ENCODE measurements around the gene CACNA2D3. TPM values are rescaled to one million over a fixed set of nuclear protein-coding genes. Genes with fewer than 3 reads are reported as not detected.

The CACNA2D3 gene
- polyA plus RNA-seq, 3 donors: 8.3 to 21.5 (median 10.4) TPM

DNA sequence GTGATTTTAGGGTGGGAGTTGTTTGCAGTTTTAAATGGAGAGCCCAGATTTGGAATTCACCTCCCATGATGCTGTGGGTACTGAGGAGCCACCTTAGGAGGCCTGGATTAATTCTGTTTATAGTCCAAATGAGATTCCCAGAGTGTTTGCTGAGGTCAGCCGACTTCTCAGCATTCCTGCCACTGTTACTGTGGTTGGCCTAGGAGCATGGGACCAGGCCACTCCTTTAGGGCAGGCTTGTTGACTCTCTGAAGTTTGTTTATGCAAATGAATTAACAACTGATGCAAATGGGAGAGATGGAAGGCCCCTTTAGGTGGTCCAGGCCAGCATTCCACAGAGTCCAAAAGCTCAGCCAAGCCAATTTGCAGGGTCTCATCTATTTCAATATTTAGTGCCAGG lies 46.1 kb downstream of the CACNA2D3 start:
- H3K79me2 ChIP-seq (ENCODE audit: insufficient read depth, low read length): no peaks in the 10 kb centered on the region
- TF ChIP-seq, protein P1, sequence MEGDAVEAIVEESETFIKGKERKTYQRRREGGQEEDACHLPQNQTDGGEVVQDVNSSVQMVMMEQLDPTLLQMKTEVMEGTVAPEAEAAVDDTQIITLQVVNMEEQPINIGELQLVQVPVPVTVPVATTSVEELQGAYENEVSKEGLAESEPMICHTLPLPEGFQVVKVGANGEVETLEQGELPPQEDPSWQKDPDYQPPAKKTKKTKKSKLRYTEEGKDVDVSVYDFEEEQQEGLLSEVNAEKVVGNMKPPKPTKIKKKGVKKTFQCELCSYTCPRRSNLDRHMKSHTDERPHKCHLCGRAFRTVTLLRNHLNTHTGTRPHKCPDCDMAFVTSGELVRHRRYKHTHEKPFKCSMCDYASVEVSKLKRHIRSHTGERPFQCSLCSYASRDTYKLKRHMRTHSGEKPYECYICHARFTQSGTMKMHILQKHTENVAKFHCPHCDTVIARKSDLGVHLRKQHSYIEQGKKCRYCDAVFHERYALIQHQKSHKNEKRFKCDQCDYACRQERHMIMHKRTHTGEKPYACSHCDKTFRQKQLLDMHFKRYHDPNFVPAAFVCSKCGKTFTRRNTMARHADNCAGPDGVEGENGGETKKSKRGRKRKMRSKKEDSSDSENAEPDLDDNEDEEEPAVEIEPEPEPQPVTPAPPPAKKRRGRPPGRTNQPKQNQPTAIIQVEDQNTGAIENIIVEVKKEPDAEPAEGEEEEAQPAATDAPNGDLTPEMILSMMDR (IDR thresholded peaks at IDR 0.05): no peak
- H4K20me1 ChIP-seq (ENCODE audit: insufficient read depth, low read length): no peaks in the 10 kb centered on the region
- Mint-ChIP-seq H3K27ac (no peak overlapping the region), H3K4me1 (no peaks in the 10 kb centered on the region), H3K9me3 (peaks cover 0 to 2% (median 0%) of the 10 kb centered on the region in 7 donors), H3K4me3 (no peak overlapping the region), H3K36me3 (no peaks in the 10 kb centered on the region), H3K27me3 (ENCODE audit: low read depth in 3 of 3) (peaks cover 2 to 6% (median 2%) of the 10 kb centered on the region in 3 donors)
- no peak for DNase-seq
- H3K36me3 ChIP-seq (replicated peaks in 1 of 2; ENCODE audit: control insufficient read depth in 1 of 2, insufficient read depth in 2 of 2, low read length in 2 of 2): no peaks in the 10 kb centered on the region
- H3K27ac ChIP-seq (ENCODE audit: low read depth in 1 of 2, low read length in 2 of 2): no peak overlapping the region
- intact Hi-C loops (cut with micrococcal nuclease): no loop called here
- 83% methylated on average over 1 of the region's 1 CpG for WGBS (ENCODE audit: insufficient coverage)
- no peak overlapping the region for H3K9ac ChIP-seq (ENCODE audit: insufficient read depth, low read length, poor library complexity, severe bottlenecking)
- H2AFZ ChIP-seq (ENCODE audit: insufficient read depth, low read depth, low read length, poor library complexity, severe bottlenecking): no peak overlapping the region
- no peak overlapping the region for H3K4me2 ChIP-seq (replicated peaks; ENCODE audit: extremely low read depth, low read length, poor library complexity, severe bottlenecking)
- no peaks in the 10 kb centered on the region for H3K4me1 ChIP-seq (ENCODE audit: control insufficient read depth in 1 of 2, insufficient read depth in 2 of 2, low read length in 2 of 2)
- no peak overlapping the region for H3K4me3 ChIP-seq (replicated peaks in 1 of 3; ENCODE audit: low read depth in 2 of 3, low read length in 3 of 3)
- H3K9me3 ChIP-seq (replicated peaks in 1 of 2; ENCODE audit: control insufficient read depth in 1 of 2, insufficient read depth in 1 of 2, low read length in 2 of 2): no peaks in the 10 kb centered on the region
- H3K27me3 ChIP-seq (ENCODE audit: control insufficient read depth in 2 of 2, insufficient read depth in 2 of 2, low read length in 2 of 2): no peaks in the 10 kb centered on the region

DNA sequence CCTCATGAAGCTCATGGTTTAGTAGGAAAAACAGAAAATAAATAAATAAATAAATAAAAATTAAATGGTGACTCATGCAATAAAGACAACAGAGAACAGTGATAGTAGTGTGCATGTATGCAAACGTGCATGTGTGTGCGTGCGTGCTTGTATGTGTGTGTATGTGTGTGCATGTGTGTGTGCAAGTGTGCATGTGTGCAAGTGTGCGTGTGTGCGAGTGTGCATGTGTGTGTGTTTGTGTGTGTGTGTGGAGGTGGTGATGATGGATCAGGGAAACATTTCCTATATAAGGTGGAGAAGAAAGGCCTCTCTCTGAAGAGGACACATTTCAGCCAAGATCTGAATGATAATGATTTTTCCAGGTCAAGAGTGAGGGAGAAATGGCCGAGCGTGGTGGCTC lies 47.2 kb downstream of the CACNA2D3 start:
- Histone ChIP-seq H3K36me3 (replicated peaks in 1 of 2; ENCODE audit: control insufficient read depth in 1 of 2, insufficient read depth in 2 of 2, low read length in 2 of 2) (no peaks in the 10 kb centered on the region), H2AFZ (ENCODE audit: insufficient read depth, low read depth, low read length, poor library complexity, severe bottlenecking) (no peak overlapping the region), H3K79me2 (ENCODE audit: insufficient read depth, low read length) (no peaks in the 10 kb centered on the region), H3K9ac (ENCODE audit: insufficient read depth, low read length, poor library complexity, severe bottlenecking) (no peak overlapping the region), H3K4me1 (ENCODE audit: control insufficient read depth in 1 of 2, insufficient read depth in 2 of 2, low read length in 2 of 2) (no peaks in the 10 kb centered on the region), H3K9me3 (replicated peaks in 1 of 2; ENCODE audit: control insufficient read depth in 1 of 2, insufficient read depth in 1 of 2, low read length in 2 of 2) (no peaks in the 10 kb centered on the region), H4K20me1 (ENCODE audit: insufficient read depth, low read length) (no peaks in the 10 kb centered on the region), H3K4me3 (replicated peaks in 1 of 3; ENCODE audit: low read depth in 2 of 3, low read length in 3 of 3) (no peak overlapping the region), H3K27me3 (ENCODE audit: control insufficient read depth in 2 of 2, insufficient read depth in 2 of 2, low read length in 2 of 2) (no peaks in the 10 kb centered on the region), H3K4me2 (replicated peaks; ENCODE audit: extremely low read depth, low read length, poor library complexity, severe bottlenecking) (no peak overlapping the region), H3K27ac (ENCODE audit: low read depth in 1 of 2, low read length in 2 of 2) (no peak overlapping the region)
- TF ChIP-seq, protein P1 (IDR thresholded peaks at IDR 0.05): no peak
- Mint-ChIP-seq H3K27me3 (ENCODE audit: low read depth in 3 of 3) (peaks cover 2 to 6% (median 3%) of the 10 kb centered on the region in 3 donors), H3K27ac (no peak overlapping the region), H3K4me3 (no peak overlapping the region), H3K9me3 (peaks cover 0 to 2% (median 0%) of the 10 kb centered on the region in 7 donors), H3K36me3 (no peaks in the 10 kb centered on the region), H3K4me1 (no peaks in the 10 kb centered on the region)
- intact Hi-C loops (cut with micrococcal nuclease): no loop called here
- no peak for DNase-seq
- 97% methylated on average over 5 of the region's 7 CpGs for WGBS (ENCODE audit: insufficient coverage)

Data from CD14-positive monocyte (primary cell).